Measurements from ENCODE around the gene MUC12. TPM values are rescaled to one million over a fixed set of nuclear protein-coding genes. Genes with fewer than 3 reads are reported as not detected.

MUC12 gene
- total and polyA plus RNA-seq, 2 of the 4 experiments (the other 2 are of a cell fraction) = 4.0 TPM; not detected in 1

DNA sequence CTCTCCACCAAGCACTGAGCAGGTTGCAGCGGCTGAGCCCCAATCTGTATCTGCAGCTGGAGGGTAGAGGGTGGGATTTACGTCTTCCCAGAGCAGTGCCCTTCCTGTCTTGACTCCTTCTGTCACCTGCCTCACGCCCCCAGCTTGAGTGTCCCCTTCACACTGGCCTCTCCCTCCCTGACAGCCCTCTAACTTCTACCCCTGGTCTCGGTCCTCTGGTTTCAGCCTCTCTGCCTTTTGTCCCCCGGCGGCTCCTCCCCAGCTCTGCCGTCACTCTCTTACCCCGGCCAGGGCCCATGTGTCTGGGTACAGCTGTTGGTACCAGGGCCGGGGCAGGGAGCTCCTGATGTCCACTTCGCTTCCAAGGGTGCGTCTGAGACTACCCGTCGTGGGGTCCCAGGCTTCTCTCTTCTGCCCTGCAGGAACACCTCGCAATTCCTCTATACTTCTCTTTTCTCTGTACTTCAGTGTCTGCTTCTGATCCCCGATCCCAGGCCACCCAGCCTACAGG is 19.4 kb upstream of the MUC12 start:
- Histone ChIP-seq H3K9me1 (ENCODE audit: insufficient read depth, low read length) (0 out of 2 replicates have a peak, but pooled peaks cover 4% of the 10 kb centered on the region), H3K56ac (ENCODE audit: extremely low read depth, insufficient read depth, low read length) (no peak overlapping the region), H3K18ac (ENCODE audit: low read depth, low read length) (no peak overlapping the region), H3K4me3 (ENCODE audit: insufficient read depth, low read depth, low read length) (no peak overlapping the region), H3K9me3 (ENCODE audit: control insufficient read depth, insufficient read depth, low read length) (peaks cover 3% of the 10 kb centered on the region; the same call in 1 of the 2 replicates), H2AK5ac (ENCODE audit: low read depth, low read length) (no peak overlapping the region), H4K5ac (ENCODE audit: low read depth, low read length) (no peak overlapping the region), H3K27ac (ENCODE audit: insufficient read depth, low read length) (no peak overlapping the region), H3K79me1 (ENCODE audit: low read depth in 1 of 2, low read length in 2 of 2) (no peaks in the 10 kb centered on the region), H4K8ac (ENCODE audit: low read depth in 2 of 2, low read length in 2 of 2) (no peak overlapping the region), H2BK20ac (ENCODE audit: low read depth, low read length) (no peak overlapping the region), H3K9ac (ENCODE audit: low read depth, low read length) (no peak overlapping the region), H2BK15ac (ENCODE audit: low read depth, low read length) (no peak overlapping the region), H3K27me3 (ENCODE audit: control insufficient read depth, insufficient read depth, low read length) (peaks cover 50% of the 10 kb centered on the region), H2BK120ac (ENCODE audit: low read depth, low read length) (no peak overlapping the region), H2AFZ (replicated peaks; ENCODE audit: low read length, poor library complexity) (no peak overlapping the region), H3K4me1 (ENCODE audit: control insufficient read depth, insufficient read depth, low read length) (no peaks in the 10 kb centered on the region), H4K91ac (ENCODE audit: insufficient read depth, low read depth, low read length) (no peak overlapping the region), H3K4ac (ENCODE audit: low read depth, low read length) (no peak overlapping the region), H3K14ac (replicated peaks; ENCODE audit: low read depth, low read length) (no peak overlapping the region), H3K36me3 (ENCODE audit: control insufficient read depth, insufficient read depth, low read length) (no peaks in the 10 kb centered on the region), H2BK5ac (ENCODE audit: low read depth, low read length, poor library complexity, severe bottlenecking) (no peak overlapping the region), H4K20me1 (ENCODE audit: insufficient read depth, low read length) (no peaks in the 10 kb centered on the region), H3K23ac (ENCODE audit: low read depth, low read length) (no peak overlapping the region; the same call in 1 of the 2 replicates), H2AK9ac (replicated peaks; ENCODE audit: low read depth, low read length, poor library complexity) (no peak overlapping the region), H3K4me2 (ENCODE audit: low read depth, low read length) (no peak overlapping the region)
- ATAC-seq (ENCODE audit: low read depth) (no peak), DNase-seq (no peak)
- in situ Hi-C loops (cut with MboI; ENCODE audit: low sequenced_read_pairs) (loop anchor here (25.0 kb wide), 1 partner anchor 512 kb away; no protein-coding TSS in a partner anchor), dilution Hi-C loops (cut with HindIII; ENCODE audit: low sequenced_read_pairs, unreplicated experiment) (no loop called here), intact Hi-C loops (cut with micrococcal nuclease) (no loop called here)
- ChIA-PET CTCF (no interaction called here), POLR2A (ENCODE audit: unreplicated experiment) (no interaction called here)
- 24% methylated on average over 12 of the region's 15 CpGs; no CpG with 5 or more reads in 1 of the 2 experiments for WGBS, 2 experiments (ENCODE audit: extremely low coverage in 2 of 2, insufficient read length in 1 of 2)
- TF ChIP-seq RFX5 (IDR thresholded peaks at IDR 0.05; ENCODE audit: low read depth, low read length) (no peak), CHD1 (IDR thresholded peaks at IDR 0.05; ENCODE audit: low read depth, low read length) (no peak), RAD21 (IDR thresholded peaks at IDR 0.05; ENCODE audit: low read length) (no peak), MXI1 (IDR thresholded peaks at IDR 0.05; ENCODE audit: borderline replicate concordance, low read depth, low read length) (no peak), MAZ (IDR thresholded peaks at IDR 0.05; ENCODE audit: borderline replicate concordance, low read depth, low read length) (no peak), ELK1 (IDR thresholded peaks at IDR 0.05; ENCODE audit: borderline replicate concordance, low read depth, low read length) (no peak), SMC3 (IDR thresholded peaks at IDR 0.05; ENCODE audit: low read depth, low read length) (no peak), MAFK (IDR thresholded peaks at IDR 0.05; ENCODE audit: low read depth, low read length) (no peak), POLR2A (IDR thresholded peaks at IDR 0.05; ENCODE audit: low read depth, low read length) (no peak), NFE2L2 (IDR thresholded peaks at IDR 0.05; ENCODE audit: low read depth, low read length) (no peak), RCOR1 (IDR thresholded peaks at IDR 0.05; ENCODE audit: insufficient replicate concordance, low read length) (no peak), FOS (IDR thresholded peaks at IDR 0.05; ENCODE audit: low read depth, low read length) (no peak), BHLHE40 (IDR thresholded peaks at IDR 0.05; ENCODE audit: low read depth, low read length) (no peak), USF2 (IDR thresholded peaks at IDR 0.05; ENCODE audit: low read depth, low read length) (no peak), CEBPB (IDR thresholded peaks at IDR 0.05; ENCODE audit: low read depth, low read length) (no peak)
- TF ChIP-seq, protein P1, sequence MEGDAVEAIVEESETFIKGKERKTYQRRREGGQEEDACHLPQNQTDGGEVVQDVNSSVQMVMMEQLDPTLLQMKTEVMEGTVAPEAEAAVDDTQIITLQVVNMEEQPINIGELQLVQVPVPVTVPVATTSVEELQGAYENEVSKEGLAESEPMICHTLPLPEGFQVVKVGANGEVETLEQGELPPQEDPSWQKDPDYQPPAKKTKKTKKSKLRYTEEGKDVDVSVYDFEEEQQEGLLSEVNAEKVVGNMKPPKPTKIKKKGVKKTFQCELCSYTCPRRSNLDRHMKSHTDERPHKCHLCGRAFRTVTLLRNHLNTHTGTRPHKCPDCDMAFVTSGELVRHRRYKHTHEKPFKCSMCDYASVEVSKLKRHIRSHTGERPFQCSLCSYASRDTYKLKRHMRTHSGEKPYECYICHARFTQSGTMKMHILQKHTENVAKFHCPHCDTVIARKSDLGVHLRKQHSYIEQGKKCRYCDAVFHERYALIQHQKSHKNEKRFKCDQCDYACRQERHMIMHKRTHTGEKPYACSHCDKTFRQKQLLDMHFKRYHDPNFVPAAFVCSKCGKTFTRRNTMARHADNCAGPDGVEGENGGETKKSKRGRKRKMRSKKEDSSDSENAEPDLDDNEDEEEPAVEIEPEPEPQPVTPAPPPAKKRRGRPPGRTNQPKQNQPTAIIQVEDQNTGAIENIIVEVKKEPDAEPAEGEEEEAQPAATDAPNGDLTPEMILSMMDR (conservative IDR thresholded peaks at IDR 0.05; ENCODE audit: low read depth, low read length) = no peak
- BruUV-seq (replicated peaks) = no TSS peak

Data from IMR-90 (cell line).